ENCODE results near the gene TSPAN16. TPM values are rescaled to one million over a fixed set of nuclear protein-coding genes. Genes with fewer than 3 reads are reported as not detected.

Gene TSPAN16
- 0.33 TPM for polyA plus RNA-seq (2013)

DNA sequence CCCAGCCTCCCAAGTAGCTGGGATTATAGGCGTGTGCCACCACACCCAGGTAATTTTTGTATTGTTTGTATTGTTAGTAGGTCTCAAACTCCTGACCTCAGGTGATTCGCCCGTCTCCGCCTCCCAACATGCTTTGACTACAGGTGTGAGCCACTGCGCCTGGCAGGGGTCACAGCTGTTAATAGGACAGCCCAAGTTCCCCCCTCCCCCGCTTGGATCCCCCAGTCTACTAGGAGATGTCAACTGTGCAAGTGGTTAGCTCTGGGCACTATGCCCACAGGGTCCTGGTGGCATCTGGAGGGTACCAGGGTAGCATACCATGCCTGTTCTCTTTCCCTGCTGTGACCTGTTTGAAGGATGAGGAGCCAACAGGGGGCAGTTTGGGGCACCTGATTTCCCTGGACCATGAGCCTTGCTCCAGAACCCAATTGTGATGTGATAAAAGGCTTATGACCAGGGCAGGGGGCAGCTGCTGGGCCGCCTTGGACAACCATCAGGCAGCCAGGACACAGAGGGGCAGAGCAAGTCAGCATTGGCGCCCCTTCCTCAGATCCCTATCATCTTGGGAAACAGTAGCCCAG, at the start of gene TSPAN16:
TSPAN16 (plus strand) TSS at position 496 of the 581 bp plus-strand sequence. CDS start 138 bp downstream, outside the sequence.
- Histone ChIP-seq H3K36me3 (ENCODE audit: control insufficient read depth in 4 of 4, insufficient read depth in 4 of 4, low read length in 3 of 4) (no peaks in the 10 kb centered on the region), H3K27me3 (replicated peaks in 2 of 5; ENCODE audit: control insufficient read depth in 4 of 5, insufficient read depth in 5 of 5, low read length in 4 of 5) (peaks cover 0 to 4% (median 0%) of the 10 kb centered on the region in 5 experiments), H3K9me3 (ENCODE audit: control extremely low read depth in 1 of 5, control insufficient read depth in 4 of 5, insufficient read depth in 2 of 5, low read depth in 1 of 5, low read length in 4 of 5) (peaks cover 0 to 2% (median 0%) of the 10 kb centered on the region in 5 experiments), H3K27ac (ENCODE audit: insufficient read depth in 1 of 2, low read depth in 1 of 2, low read length in 2 of 2, poor library complexity in 1 of 2, severe bottlenecking in 2 of 2) (no peak within 1 kb of the TSS), H3K4me1 (ENCODE audit: control extremely low read depth in 1 of 4, control insufficient read depth in 4 of 4, insufficient read depth in 4 of 4, low read length in 3 of 4) (peaks cover 4 to 32% (median 30%) of the 10 kb centered on the region in 4 experiments), H3K4me3 (ENCODE audit: control insufficient read depth in 1 of 7, extremely low read depth in 1 of 7, insufficient read depth in 4 of 7, low read depth in 2 of 7, low read length in 6 of 7) (no peak within 1 kb of the TSS)
- ChIA-PET CTCF (interaction anchor here (0.9 to 2.2 kb wide), 9 partner anchors 15 to 150 kb away, joined by 3 to 10 read pairs (median 5); partner anchors contain the start of genes CCDC159, RAB3D and TMEM205), POLR2A (interaction anchor here (0.8 to 1.3 kb wide), 3 partner anchors 25 to 29 kb away, joined by 3 to 5 read pairs (median 4); no protein-coding TSS in a partner anchor)
- DNase-seq, result no peak
- WGBS (ENCODE audit: insufficient coverage), result 94% methylated on average over 7 of the region's 8 CpGs

DNA sequence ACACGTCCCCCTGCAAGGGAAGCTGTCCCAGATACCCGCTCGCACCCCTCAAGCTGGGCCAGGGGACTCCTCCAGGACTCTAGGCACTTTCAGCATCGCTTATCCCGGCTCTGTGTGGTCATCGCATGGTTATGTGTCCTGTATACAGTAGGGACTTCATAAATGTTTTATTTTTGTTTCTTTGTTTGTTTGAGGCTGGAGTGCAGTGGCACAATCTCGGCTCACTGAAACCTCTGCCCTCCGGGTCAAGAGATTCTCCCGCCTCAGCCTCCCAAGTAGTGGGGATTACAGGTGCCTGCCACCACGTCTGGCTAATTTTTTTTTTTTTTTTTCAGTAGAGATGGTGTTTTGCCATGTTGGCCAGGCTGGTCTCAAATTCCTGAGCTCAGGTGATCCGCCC, 49.0 kb upstream of the TSPAN16 start:
- no peaks in the 10 kb centered on the region for H3K36me3 ChIP-seq (ENCODE audit: control insufficient read depth in 4 of 4, insufficient read depth in 4 of 4, low read length in 3 of 4)
- H3K27me3 ChIP-seq (replicated peaks in 2 of 5; ENCODE audit: control insufficient read depth in 4 of 5, insufficient read depth in 5 of 5, low read length in 4 of 5), result peaks cover 0 to 4% (median 0%) of the 10 kb centered on the region in 5 experiments
- DNase-seq, result no peak
- H3K4me1 ChIP-seq (ENCODE audit: control extremely low read depth in 1 of 4, control insufficient read depth in 4 of 4, insufficient read depth in 4 of 4, low read length in 3 of 4), result peaks cover 0 to 9% (median 3%) of the 10 kb centered on the region in 4 experiments
- H3K27ac ChIP-seq (ENCODE audit: insufficient read depth in 1 of 2, low read depth in 1 of 2, low read length in 2 of 2, poor library complexity in 1 of 2, severe bottlenecking in 2 of 2), result no peak overlapping the region
- CTCF ChIA-PET, result interaction anchor here (1.2 to 1.4 kb wide), 2 partner anchors 16 to 22 kb away, joined by 3 read pairs; no protein-coding TSS in a partner anchor
- 98% methylated on average over 7 of the region's 11 CpGs for WGBS (ENCODE audit: insufficient coverage)
- H3K9me3 ChIP-seq (ENCODE audit: control extremely low read depth in 1 of 5, control insufficient read depth in 4 of 5, insufficient read depth in 2 of 5, low read depth in 1 of 5, low read length in 4 of 5), result no peaks in the 10 kb centered on the region
- POLR2A ChIA-PET, result no interaction called here
- H3K4me3 ChIP-seq (ENCODE audit: control insufficient read depth in 1 of 7, extremely low read depth in 1 of 7, insufficient read depth in 4 of 7, low read depth in 2 of 7, low read length in 6 of 7), result no peak overlapping the region

DNA sequence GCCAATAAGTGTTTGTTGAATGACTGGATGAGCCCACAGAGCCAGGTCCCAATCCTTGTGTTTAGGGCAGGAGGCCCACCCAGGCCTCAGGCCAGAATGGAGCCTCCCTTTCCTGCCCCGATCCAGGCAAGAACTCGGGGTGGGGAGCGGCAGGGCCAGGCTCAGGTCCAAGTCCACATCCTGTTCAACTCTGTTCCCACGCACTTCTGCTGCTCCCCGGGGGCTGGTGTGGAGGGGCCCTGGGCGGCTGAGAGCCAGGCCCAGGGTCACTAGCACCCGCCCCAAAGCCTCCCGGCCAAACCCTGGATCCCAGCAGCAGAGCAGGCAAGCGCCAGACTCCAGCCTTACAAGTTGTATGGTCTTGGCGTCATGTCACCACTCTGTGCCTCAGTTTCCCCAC, 48.6 kb upstream of the TSPAN16 start:
- no peaks in the 10 kb centered on the region for H3K36me3 ChIP-seq (ENCODE audit: control insufficient read depth in 4 of 4, insufficient read depth in 4 of 4, low read length in 3 of 4)
- H3K27me3 ChIP-seq (replicated peaks in 2 of 5; ENCODE audit: control insufficient read depth in 4 of 5, insufficient read depth in 5 of 5, low read length in 4 of 5), result peaks cover 0 to 4% (median 0%) of the 10 kb centered on the region in 5 experiments
- DNase-seq, result no peak
- H3K4me3 ChIP-seq (ENCODE audit: control insufficient read depth in 1 of 7, extremely low read depth in 1 of 7, insufficient read depth in 4 of 7, low read depth in 2 of 7, low read length in 6 of 7), result no peak overlapping the region
- H3K4me1 ChIP-seq (ENCODE audit: control extremely low read depth in 1 of 4, control insufficient read depth in 4 of 4, insufficient read depth in 4 of 4, low read length in 3 of 4), result peaks cover 0 to 9% (median 3%) of the 10 kb centered on the region in 4 experiments
- ChIA-PET POLR2A (no interaction called here), CTCF (interaction anchor here (1.2 kb wide), 1 partner anchor 22 kb away, joined by 3 read pairs; no protein-coding TSS in a partner anchor)
- 91% methylated on average over 8 of the region's 10 CpGs for WGBS (ENCODE audit: insufficient coverage)
- H3K27ac ChIP-seq (ENCODE audit: insufficient read depth in 1 of 2, low read depth in 1 of 2, low read length in 2 of 2, poor library complexity in 1 of 2, severe bottlenecking in 2 of 2), result no peak overlapping the region
- no peaks in the 10 kb centered on the region for H3K9me3 ChIP-seq (ENCODE audit: control extremely low read depth in 1 of 5, control insufficient read depth in 4 of 5, insufficient read depth in 2 of 5, low read depth in 1 of 5, low read length in 4 of 5)

DNA sequence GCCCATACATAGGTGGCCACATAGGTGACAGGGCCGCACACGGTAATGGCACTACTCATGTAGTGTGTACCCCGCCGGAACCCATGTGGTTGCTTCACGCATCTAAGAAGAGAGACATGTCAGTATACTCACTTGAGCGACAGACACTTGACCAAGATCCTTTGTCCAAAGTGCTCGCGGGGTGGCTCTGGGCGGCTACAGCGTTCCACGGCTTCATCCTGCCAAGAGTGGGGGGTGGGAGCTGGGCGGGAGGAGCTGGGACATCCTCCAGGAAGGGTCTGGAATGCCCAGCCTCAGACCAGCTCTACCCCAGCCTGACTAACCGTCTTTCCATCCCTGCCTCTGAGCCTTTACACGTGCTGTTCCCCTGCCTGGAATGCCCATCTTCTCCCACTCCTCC, 48.0 kb upstream of the TSPAN16 start:
- peaks cover 0 to 8% (median 3%) of the 10 kb centered on the region in 4 experiments for H3K4me1 ChIP-seq (ENCODE audit: control extremely low read depth in 1 of 4, control insufficient read depth in 4 of 4, insufficient read depth in 4 of 4, low read length in 3 of 4)
- CTCF ChIA-PET, result no interaction called here
- H3K27me3 ChIP-seq (replicated peaks in 2 of 5; ENCODE audit: control insufficient read depth in 4 of 5, insufficient read depth in 5 of 5, low read length in 4 of 5), result peaks cover 0 to 4% (median 0%) of the 10 kb centered on the region in 5 experiments
- no peaks in the 10 kb centered on the region for H3K9me3 ChIP-seq (ENCODE audit: control extremely low read depth in 1 of 5, control insufficient read depth in 4 of 5, insufficient read depth in 2 of 5, low read depth in 1 of 5, low read length in 4 of 5)
- no peak overlapping the region for H3K27ac ChIP-seq (ENCODE audit: insufficient read depth in 1 of 2, low read depth in 1 of 2, low read length in 2 of 2, poor library complexity in 1 of 2, severe bottlenecking in 2 of 2)
- no peak overlapping the region for H3K4me3 ChIP-seq (ENCODE audit: control insufficient read depth in 1 of 7, extremely low read depth in 1 of 7, insufficient read depth in 4 of 7, low read depth in 2 of 7, low read length in 6 of 7)
- DNase-seq, result no peak
- no peaks in the 10 kb centered on the region for H3K36me3 ChIP-seq (ENCODE audit: control insufficient read depth in 4 of 4, insufficient read depth in 4 of 4, low read length in 3 of 4)
- 96% methylated on average over 12 of the region's 14 CpGs for WGBS (ENCODE audit: insufficient coverage)
- POLR2A ChIA-PET, result no interaction called here

DNA sequence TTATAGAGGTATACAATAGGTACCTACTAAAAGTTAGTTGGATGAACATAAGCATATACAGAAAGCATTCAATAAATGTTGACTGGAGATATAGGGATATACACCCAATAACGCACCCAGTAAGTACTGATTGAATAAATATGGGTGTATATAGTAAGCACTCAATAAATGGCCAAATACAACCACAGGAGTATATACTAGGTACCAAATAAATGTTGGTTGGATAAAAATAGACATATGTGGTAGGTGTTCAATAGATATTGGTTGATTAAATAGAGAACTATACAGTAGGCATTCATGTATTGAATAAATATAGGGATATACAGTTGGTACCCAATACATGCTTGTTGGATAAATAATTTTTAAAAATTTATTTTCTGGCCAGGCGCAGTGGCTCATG, 47.1 kb upstream of the TSPAN16 start:
- no peaks in the 10 kb centered on the region for H3K36me3 ChIP-seq (ENCODE audit: control insufficient read depth in 4 of 4, insufficient read depth in 4 of 4, low read length in 3 of 4)
- H3K4me3 ChIP-seq (ENCODE audit: control insufficient read depth in 1 of 7, extremely low read depth in 1 of 7, insufficient read depth in 4 of 7, low read depth in 2 of 7, low read length in 6 of 7), result no peak overlapping the region
- ChIA-PET CTCF (no interaction called here), POLR2A (no interaction called here)
- no peaks in the 10 kb centered on the region for H3K4me1 ChIP-seq (ENCODE audit: control extremely low read depth in 1 of 4, control insufficient read depth in 4 of 4, insufficient read depth in 4 of 4, low read length in 3 of 4)
- H3K27me3 ChIP-seq (replicated peaks in 2 of 5; ENCODE audit: control insufficient read depth in 4 of 5, insufficient read depth in 5 of 5, low read length in 4 of 5), result peaks cover 0 to 4% (median 0%) of the 10 kb centered on the region in 5 experiments
- WGBS (ENCODE audit: insufficient coverage), result no CpG with 5 or more reads among the region's 2 CpGs
- no peak for DNase-seq
- H3K9me3 ChIP-seq (ENCODE audit: control extremely low read depth in 1 of 5, control insufficient read depth in 4 of 5, insufficient read depth in 2 of 5, low read depth in 1 of 5, low read length in 4 of 5), result no peaks in the 10 kb centered on the region
- no peak overlapping the region for H3K27ac ChIP-seq (ENCODE audit: insufficient read depth in 1 of 2, low read depth in 1 of 2, low read length in 2 of 2, poor library complexity in 1 of 2, severe bottlenecking in 2 of 2)

DNA sequence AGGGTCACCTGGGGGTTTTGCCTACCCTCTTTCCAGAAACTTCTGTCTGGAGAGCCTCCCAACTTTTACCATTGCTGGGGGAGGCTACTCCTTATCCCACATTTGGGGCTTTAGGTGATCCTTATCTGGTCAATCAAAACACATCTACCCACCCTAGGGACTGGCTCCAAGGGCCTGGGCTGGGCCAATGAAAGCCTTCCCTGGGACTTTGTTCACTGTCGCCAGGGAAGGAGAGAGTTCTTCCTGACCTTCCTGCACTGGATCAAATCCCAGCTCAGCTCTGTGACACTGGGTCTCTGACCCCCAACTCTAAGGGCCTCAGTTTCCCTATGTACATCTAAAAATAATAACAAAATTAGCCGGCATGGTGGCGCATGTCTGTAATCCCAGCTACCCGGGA, 44.7 kb upstream of the TSPAN16 start:
- ChIA-PET POLR2A (no interaction called here), CTCF (interaction anchor here (1.0 to 1.4 kb wide), 2 partner anchors 10 to 231 kb away, joined by 3 to 4 read pairs; no protein-coding TSS in a partner anchor)
- DNase-seq, result no peak
- WGBS (ENCODE audit: insufficient coverage), result 100% methylated on average over 1 of the region's 4 CpGs
- no peaks in the 10 kb centered on the region for H3K9me3 ChIP-seq (ENCODE audit: control extremely low read depth in 1 of 5, control insufficient read depth in 4 of 5, insufficient read depth in 2 of 5, low read depth in 1 of 5, low read length in 4 of 5)
- H3K27ac ChIP-seq (ENCODE audit: insufficient read depth in 1 of 2, low read depth in 1 of 2, low read length in 2 of 2, poor library complexity in 1 of 2, severe bottlenecking in 2 of 2), result no peak overlapping the region
- peaks cover 0 to 2% (median under 1%) of the 10 kb centered on the region in 4 experiments for H3K4me1 ChIP-seq (ENCODE audit: control extremely low read depth in 1 of 4, control insufficient read depth in 4 of 4, insufficient read depth in 4 of 4, low read length in 3 of 4)
- no peaks in the 10 kb centered on the region for H3K36me3 ChIP-seq (ENCODE audit: control insufficient read depth in 4 of 4, insufficient read depth in 4 of 4, low read length in 3 of 4)
- peaks cover 0 to 3% (median 0%) of the 10 kb centered on the region in 5 experiments for H3K27me3 ChIP-seq (replicated peaks in 2 of 5; ENCODE audit: control insufficient read depth in 4 of 5, insufficient read depth in 5 of 5, low read length in 4 of 5)
- H3K4me3 ChIP-seq (ENCODE audit: control insufficient read depth in 1 of 7, extremely low read depth in 1 of 7, insufficient read depth in 4 of 7, low read depth in 2 of 7, low read length in 6 of 7), result no peak overlapping the region

GRCh38 chr19:11251650-11252314, 44.2 kb upstream of the TSPAN16 start:
- no peak for DNase-seq
- 96% methylated on average over 8 of the region's 11 CpGs for WGBS (ENCODE audit: insufficient coverage)
- no peaks in the 10 kb centered on the region for H3K36me3 ChIP-seq (ENCODE audit: control insufficient read depth in 4 of 4, insufficient read depth in 4 of 4, low read length in 3 of 4)
- no peak overlapping the region for H3K4me3 ChIP-seq (ENCODE audit: control insufficient read depth in 1 of 7, extremely low read depth in 1 of 7, insufficient read depth in 4 of 7, low read depth in 2 of 7, low read length in 6 of 7)
- peaks cover 0 to 4% (median 2%) of the 10 kb centered on the region in 4 experiments for H3K4me1 ChIP-seq (ENCODE audit: control extremely low read depth in 1 of 4, control insufficient read depth in 4 of 4, insufficient read depth in 4 of 4, low read length in 3 of 4)
- ChIA-PET CTCF (interaction anchor here (1.0 to 1.4 kb wide), 2 partner anchors 8 to 9 kb away, joined by 3 read pairs; no protein-coding TSS in a partner anchor), POLR2A (no interaction called here)
- H3K27ac ChIP-seq (ENCODE audit: insufficient read depth in 1 of 2, low read depth in 1 of 2, low read length in 2 of 2, poor library complexity in 1 of 2, severe bottlenecking in 2 of 2), result no peak overlapping the region
- H3K27me3 ChIP-seq (replicated peaks in 2 of 5; ENCODE audit: control insufficient read depth in 4 of 5, insufficient read depth in 5 of 5, low read length in 4 of 5), result peaks cover 0 to 5% (median 0%) of the 10 kb centered on the region in 5 experiments
- no peaks in the 10 kb centered on the region for H3K9me3 ChIP-seq (ENCODE audit: control extremely low read depth in 1 of 5, control insufficient read depth in 4 of 5, insufficient read depth in 2 of 5, low read depth in 1 of 5, low read length in 4 of 5)
